Activated naive CD4-positive, alpha-beta T cell treated with anti-CD3 and anti-CD28 coated beads, Interleukin-2, amount 50 U/mL, for 24 hours (primary cell): ENCODE measurements around the gene THBS2.
"Not testable (repeated sequence)": the region's sequence is repeated elsewhere in the genome, so short reads cannot be mapped to it uniquely, and the experiment has no call there.

Source experiments
- H3K27ac Mint-ChIP-seq: one replicate; pipeline ENCODE4 v1.8.0; 2021; ENCODE audit warnings: mild to moderate bottlenecking, mixed read lengths
- H3K27me3 Mint-ChIP-seq: one replicate; pipeline ENCODE4 v1.8.0; 2021; ENCODE audit warnings: mixed read lengths
- H3K36me3 Mint-ChIP-seq: one replicate; pipeline ENCODE4 v1.8.0; 2021; ENCODE audit warnings: mixed read lengths
- H3K4me1 Mint-ChIP-seq: one replicate; pipeline ENCODE4 v1.8.0; 2021; ENCODE audit warnings: mixed read lengths
- H3K4me3 Mint-ChIP-seq: one replicate; pipeline ENCODE4 v1.8.0; 2021; ENCODE audit warnings: mild to moderate bottlenecking, mixed read lengths
- H3K9me3 Mint-ChIP-seq: one replicate; pipeline ENCODE4 v1.8.0; 2021; ENCODE audit warnings: mixed read lengths

Gene THBS2

DNA sequence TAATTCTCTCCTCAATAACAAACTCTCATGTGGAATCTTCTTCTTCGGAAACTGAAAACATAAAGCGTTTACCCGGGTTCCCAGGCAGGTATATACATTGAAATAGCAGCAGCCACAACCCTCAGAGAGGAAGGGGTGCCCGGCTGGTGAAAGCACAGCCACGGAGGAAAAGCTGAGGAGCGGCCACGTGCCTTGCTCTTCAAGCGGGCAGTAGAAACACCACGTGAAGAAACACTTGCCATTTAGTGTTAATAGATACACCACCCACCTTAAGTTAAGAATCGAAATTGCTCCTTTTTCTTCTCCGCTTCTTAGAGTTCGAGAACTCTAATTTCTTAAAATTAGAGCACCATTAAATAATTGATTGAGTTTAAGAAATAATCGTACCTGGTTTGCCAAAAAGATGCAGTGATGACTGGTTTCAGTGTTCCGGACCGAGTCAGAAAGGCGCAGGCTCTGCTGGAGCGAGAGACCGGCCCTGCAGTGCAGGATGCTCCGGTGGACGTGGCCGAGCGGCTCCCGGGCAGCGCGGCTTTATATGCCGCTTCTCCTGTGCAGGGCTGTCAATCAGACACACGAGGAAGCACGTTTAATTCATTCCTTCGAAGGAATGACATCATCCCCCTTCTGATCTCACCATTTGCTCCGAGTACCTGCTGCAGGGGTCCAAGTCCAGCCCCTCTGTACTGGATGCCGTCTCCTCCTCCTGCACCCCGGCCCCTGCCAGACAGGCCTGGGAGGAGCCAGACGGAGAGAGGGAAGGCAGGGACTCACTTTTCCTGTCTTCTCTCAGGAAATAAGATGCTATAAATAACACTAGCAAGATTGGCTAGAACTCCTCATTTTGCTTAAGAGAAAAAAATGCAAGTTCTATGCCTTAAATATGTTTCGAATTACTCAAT is at the start of gene THBS2:
THBS2 (minus strand) TSS at position 510 of the 902 bp plus-strand sequence. CDS start 3,062 bp downstream, outside the sequence.
- Mint-ChIP-seq H3K27ac (no peak within 1 kb of the TSS), H3K9me3 (no peaks in the 10 kb centered on the region), H3K4me3 (peak within 1 kb of the TSS; percentile 70), H3K4me1 (peaks cover 25% of the 10 kb centered on the region), H3K36me3 (no peaks in the 10 kb centered on the region), H3K27me3 (peaks cover 61% of the 10 kb centered on the region)

DNA sequence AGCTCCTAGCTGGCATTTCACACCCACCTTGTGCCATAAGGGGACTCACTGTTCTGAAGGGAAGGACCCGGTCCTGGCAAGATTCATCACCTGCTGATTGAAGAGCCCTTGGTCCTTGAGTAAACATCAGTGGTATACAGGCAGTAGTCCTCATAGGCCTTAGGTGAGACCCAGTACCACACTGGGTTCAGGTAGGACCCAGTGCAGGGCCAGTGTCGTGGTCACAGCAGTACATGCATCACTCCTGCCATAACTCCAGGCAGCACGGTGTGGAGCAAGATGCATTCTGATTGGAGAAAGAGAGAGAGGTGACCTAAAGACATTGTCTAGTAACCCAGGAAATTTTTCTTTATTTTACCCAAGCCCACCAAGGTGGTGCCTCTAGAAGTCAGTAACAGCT is 49.1 kb upstream of the THBS2 start:
- H3K4me1 Mint-ChIP-seq: no peaks in the 10 kb centered on the region
- peaks cover 19% of the 10 kb centered on the region for H3K9me3 Mint-ChIP-seq
- peaks cover 1% of the 10 kb centered on the region for H3K36me3 Mint-ChIP-seq
- H3K27me3 Mint-ChIP-seq: peaks cover 25% of the 10 kb centered on the region
- H3K4me3 Mint-ChIP-seq: no peak overlapping the region
- no peak overlapping the region for H3K27ac Mint-ChIP-seq

DNA sequence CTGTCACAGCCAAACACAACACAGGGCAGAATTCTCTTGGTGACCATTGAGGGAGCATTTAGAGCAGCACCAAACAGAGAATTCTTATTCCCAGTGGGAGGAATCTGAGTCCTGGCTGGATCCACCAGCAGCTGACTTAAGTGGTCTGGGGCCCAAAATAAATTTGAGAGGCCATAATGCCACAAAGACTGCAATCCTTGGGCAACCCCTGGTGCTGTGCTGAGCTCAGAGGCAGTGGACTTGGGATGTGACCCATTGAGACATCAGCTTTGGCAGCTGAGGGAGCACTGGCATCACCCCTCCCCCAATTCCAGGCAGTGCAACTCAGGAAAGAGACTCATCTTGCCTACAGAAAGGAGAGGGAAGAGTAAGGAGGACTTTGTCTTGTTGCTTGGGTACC is 48.6 kb upstream of the THBS2 start:
- H3K27me3 Mint-ChIP-seq: peaks cover 25% of the 10 kb centered on the region
- no peaks in the 10 kb centered on the region for H3K4me1 Mint-ChIP-seq
- peaks cover 19% of the 10 kb centered on the region for H3K9me3 Mint-ChIP-seq
- no peak overlapping the region for H3K4me3 Mint-ChIP-seq
- H3K36me3 Mint-ChIP-seq: peaks cover 1% of the 10 kb centered on the region
- H3K27ac Mint-ChIP-seq: no peak overlapping the region

DNA sequence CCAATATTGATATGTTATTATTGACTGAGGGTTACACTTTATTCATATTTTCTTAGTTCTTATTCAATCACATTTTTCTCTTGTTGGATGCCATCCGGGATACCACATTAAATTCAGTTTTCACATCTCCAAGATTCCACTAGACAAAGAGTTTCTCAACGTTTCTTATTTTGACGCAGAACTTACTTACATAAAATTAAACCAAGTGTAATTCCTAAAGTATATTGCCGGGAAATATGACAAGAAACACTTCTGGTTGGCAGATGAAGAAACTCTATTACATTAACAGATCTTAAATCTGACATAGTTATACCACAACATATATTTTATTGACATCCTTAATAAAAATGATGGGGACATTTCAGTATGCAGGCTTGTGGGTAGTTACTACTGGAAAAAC is 47.3 kb upstream of the THBS2 start:
- peaks cover 27% of the 10 kb centered on the region for H3K27me3 Mint-ChIP-seq
- peaks cover 1% of the 10 kb centered on the region for H3K36me3 Mint-ChIP-seq
- peaks cover 19% of the 10 kb centered on the region for H3K9me3 Mint-ChIP-seq
- no peak overlapping the region for H3K27ac Mint-ChIP-seq
- H3K4me3 Mint-ChIP-seq: no peak overlapping the region
- no peaks in the 10 kb centered on the region for H3K4me1 Mint-ChIP-seq

DNA sequence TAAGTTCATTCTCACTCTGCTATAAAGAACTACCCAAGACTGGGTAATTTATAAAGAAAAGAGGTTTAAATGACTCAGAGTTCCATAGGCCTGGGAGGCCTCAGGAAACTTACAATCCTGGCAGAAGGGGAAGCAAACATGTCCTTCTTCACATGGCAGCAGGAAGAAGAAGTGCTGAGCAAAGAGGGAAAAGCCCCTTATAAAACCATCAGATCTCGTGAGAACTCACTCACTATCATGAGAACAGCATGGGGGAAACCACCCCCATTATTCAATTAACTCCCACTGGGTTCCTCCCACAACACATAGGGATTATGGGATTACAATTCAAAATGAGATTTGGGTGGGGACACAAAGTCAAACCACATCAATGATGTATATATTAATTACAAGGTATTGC is 45.0 kb upstream of the THBS2 start:
- peaks cover 10% of the 10 kb centered on the region for H3K9me3 Mint-ChIP-seq
- not testable (repeated sequence) for H3K27ac Mint-ChIP-seq, H3K36me3 Mint-ChIP-seq, H3K4me1 Mint-ChIP-seq, H3K4me3 Mint-ChIP-seq
- peaks cover 22% of the 10 kb centered on the region for H3K27me3 Mint-ChIP-seq

DNA sequence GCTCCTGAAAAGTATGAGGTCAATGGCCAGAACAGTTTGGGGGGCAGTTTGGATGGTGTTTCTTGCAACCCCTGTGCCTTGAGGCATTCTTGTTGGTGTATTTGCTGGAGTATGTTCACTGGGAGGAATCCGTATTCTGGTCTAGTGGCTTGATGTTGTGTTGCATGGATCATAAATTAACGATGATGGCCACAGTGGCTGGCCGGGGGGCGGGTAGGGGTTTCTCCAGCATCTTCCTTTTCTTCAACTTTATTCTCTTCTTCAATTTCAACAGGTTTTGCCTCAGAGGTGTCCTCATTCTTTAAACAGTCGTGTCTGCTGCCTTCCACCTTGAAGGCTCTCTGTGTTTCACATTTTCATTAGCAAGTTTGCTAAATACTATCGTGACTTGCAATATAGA is 43.0 kb upstream of the THBS2 start:
- Mint-ChIP-seq H3K36me3 (no peaks in the 10 kb centered on the region), H3K27me3 (peaks cover 13% of the 10 kb centered on the region), H3K9me3 (no peaks in the 10 kb centered on the region), H3K27ac (no peak overlapping the region), H3K4me1 (no peaks in the 10 kb centered on the region), H3K4me3 (no peak overlapping the region)

DNA sequence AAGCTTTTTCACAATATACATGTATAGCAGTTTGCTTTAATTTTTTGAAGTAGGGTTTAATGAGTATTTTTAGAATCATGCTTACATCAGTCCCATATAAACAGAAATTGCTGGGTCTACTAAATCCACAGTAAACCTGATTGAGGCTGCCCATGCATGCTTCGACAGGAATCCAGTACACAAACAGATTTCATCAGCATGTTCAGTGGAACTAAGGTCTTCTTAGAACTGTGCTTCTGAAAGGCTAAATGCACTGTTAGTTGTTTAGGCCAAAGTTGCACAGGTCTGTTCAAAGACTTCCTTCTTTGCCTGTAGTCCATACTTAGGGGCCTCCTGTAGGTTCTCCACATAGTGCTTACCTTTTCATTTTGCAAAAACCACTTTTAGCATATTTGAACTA is 42.5 kb upstream of the THBS2 start:
- H3K4me1 Mint-ChIP-seq: no peaks in the 10 kb centered on the region
- no peak overlapping the region for H3K27ac Mint-ChIP-seq
- no peaks in the 10 kb centered on the region for H3K9me3 Mint-ChIP-seq
- no peaks in the 10 kb centered on the region for H3K36me3 Mint-ChIP-seq
- peaks cover 14% of the 10 kb centered on the region for H3K27me3 Mint-ChIP-seq
- H3K4me3 Mint-ChIP-seq: no peak overlapping the region

DNA sequence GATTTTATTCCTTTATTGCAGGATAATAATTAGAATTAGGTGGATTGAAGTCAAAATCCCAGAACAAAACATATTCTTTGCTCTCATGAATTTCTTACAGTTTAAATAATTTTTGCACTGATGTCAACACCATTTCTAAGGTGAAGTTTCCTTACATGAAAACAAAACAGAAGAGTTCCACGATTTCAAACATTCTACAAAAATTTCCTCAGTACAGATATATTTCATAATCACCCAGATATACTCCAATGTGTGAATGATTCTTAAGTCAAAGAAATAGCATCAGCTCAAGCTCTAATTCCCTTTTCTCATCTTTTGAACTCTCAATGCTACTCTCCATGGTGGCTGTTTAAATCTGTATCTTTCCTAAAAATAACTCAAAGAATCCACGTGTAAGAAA is 39.5 kb upstream of the THBS2 start:
- no peak overlapping the region for H3K27ac Mint-ChIP-seq
- H3K36me3 Mint-ChIP-seq: no peaks in the 10 kb centered on the region
- H3K4me3 Mint-ChIP-seq: no peak overlapping the region
- H3K27me3 Mint-ChIP-seq: peaks cover 6% of the 10 kb centered on the region
- H3K9me3 Mint-ChIP-seq: no peaks in the 10 kb centered on the region
- H3K4me1 Mint-ChIP-seq: no peaks in the 10 kb centered on the region

DNA sequence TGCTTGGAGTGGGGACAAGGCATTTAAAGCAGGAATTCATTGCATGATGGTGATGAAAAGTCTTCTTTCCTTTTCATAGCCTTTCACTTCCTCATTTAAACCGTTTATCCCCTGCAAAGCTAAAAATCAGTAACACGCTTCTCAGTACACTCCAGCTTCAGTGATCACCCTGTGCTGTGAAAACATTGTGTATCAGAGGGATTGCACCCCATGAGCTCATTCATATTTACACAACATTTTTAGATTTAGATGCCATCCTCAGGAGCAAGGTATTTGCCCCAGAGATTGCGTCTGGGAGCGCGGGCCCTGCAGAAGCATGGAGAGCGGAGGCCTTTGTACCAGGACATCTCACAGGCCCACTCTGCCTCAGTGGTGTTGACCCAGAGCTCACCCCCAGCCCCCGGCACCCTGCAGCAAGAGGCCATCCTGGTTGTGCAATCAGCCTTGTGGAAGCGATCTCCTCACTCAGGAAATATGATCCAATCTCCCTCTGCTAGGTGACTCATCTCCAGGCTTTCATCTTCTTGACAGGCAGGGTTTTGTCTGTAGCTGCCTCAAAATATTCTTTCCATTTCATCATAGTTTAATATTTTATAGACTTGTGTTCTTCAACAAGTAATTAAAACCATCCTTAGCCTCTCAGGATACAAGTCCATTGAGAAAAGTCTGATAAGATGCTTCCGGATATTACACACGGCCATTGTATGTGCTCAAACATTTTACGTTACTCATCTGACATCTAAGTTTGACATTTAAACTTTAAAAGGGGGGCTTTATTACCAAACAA is 38.9 kb upstream of the THBS2 start:
- H3K9me3 Mint-ChIP-seq: no peaks in the 10 kb centered on the region
- no peak overlapping the region for H3K4me3 Mint-ChIP-seq
- H3K27me3 Mint-ChIP-seq: peaks cover 6% of the 10 kb centered on the region
- H3K4me1 Mint-ChIP-seq: no peaks in the 10 kb centered on the region
- H3K36me3 Mint-ChIP-seq: no peaks in the 10 kb centered on the region
- H3K27ac Mint-ChIP-seq: no peak overlapping the region

DNA sequence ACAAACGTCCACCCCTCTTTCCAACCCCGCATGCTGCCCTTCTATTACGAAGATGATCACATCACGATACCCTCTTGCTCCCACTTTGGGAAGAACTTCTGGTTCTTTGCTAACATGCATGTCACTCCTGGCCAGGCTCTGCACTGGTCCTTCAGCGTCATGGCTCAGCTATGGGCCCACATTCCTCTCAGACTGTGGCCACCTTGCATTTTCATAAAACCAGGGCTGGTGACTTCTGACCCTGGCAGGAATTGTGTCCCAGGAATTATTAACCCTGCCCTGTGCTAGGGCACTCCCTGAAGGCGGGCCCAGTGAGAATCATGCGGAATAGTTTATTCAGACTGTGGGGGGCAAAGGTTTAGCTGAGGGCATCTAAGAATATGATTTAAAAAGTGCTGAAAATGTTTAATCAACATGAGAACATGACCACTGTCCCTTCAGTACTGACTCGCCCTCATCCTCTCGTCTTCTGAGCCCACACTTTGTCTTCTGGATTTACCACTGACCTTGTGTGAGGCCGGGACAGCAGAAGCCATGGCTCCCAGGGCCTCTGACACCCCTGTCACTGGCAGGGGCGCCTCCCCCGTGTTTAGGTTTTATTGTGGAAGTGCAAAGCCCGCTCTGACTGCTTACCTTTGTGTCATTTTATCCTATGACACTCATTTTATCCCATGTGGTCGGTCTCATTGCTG is 38.1 kb upstream of the THBS2 start:
- peaks cover 6% of the 10 kb centered on the region for H3K27me3 Mint-ChIP-seq
- H3K4me3 Mint-ChIP-seq: no peak overlapping the region

DNA sequence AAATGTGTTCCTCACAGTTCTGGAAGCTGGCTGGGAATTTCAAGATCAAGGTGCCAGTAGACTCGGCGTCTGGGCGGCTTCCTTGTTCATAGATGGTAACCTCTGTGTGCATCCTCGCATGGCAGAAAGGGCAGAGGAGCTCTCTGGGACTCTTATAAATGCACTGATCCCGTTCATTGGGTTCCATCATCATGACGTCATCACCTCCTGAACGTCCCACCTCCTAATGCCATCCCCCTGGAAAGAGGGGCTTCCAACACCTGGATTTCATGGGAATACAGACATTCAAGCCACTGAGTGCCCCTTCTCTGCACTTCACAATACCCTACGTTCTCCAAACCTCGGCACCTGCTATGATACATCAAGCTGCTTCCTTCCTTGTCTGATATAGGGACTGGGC is 37.5 kb upstream of the THBS2 start:
- Mint-ChIP-seq H3K27ac (no peak overlapping the region), H3K4me1 (no peaks in the 10 kb centered on the region), H3K36me3 (no peaks in the 10 kb centered on the region), H3K4me3 (no peak overlapping the region), H3K27me3 (peaks cover 4% of the 10 kb centered on the region), H3K9me3 (no peaks in the 10 kb centered on the region)

More for the DNA sequence above, 38.1 kb upstream of the THBS2 start:
- no peaks in the 10 kb centered on the region for H3K4me1 Mint-ChIP-seq
- no peaks in the 10 kb centered on the region for H3K36me3 Mint-ChIP-seq
- H3K27ac Mint-ChIP-seq: no peak overlapping the region
- no peaks in the 10 kb centered on the region for H3K9me3 Mint-ChIP-seq

DNA sequence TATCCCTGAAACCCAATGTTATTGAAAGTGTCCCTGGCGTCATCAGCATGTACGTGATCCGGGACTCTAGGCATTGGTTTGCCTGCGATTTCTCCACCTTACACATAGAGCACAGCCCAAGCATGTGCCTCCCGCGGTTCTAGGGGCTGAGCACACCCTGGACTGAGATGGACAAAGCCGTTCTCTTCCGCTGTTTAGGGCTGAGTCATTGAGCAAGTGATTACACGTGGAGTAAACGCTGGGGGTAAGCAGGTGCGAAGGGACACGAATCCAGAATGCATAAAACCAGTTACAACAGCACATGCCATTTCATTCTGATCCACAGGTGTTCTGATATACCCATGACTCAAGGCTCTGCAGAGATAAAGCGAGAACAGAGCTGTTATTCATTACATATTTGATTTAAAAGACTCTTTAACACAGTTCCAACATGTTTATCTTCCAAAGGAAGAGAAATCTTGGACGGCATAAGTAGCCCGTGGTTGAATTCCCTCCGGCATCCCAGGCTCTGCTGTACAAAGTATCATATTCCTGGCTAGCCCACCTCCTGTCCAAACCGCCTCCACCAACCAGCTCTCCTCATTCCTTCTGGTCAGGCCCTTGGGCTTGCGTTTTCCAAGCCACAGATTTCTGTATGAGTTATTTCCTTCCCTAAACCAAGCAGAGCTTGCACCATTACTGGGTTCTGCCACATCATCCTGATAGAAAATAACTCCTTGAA is 36.1 kb upstream of the THBS2 start:
- H3K9me3 Mint-ChIP-seq: no peaks in the 10 kb centered on the region
- H3K4me1 Mint-ChIP-seq: no peaks in the 10 kb centered on the region
- no peak overlapping the region for H3K4me3 Mint-ChIP-seq
- peaks cover 3% of the 10 kb centered on the region for H3K27me3 Mint-ChIP-seq
- no peak overlapping the region for H3K27ac Mint-ChIP-seq
- H3K36me3 Mint-ChIP-seq: no peaks in the 10 kb centered on the region

DNA sequence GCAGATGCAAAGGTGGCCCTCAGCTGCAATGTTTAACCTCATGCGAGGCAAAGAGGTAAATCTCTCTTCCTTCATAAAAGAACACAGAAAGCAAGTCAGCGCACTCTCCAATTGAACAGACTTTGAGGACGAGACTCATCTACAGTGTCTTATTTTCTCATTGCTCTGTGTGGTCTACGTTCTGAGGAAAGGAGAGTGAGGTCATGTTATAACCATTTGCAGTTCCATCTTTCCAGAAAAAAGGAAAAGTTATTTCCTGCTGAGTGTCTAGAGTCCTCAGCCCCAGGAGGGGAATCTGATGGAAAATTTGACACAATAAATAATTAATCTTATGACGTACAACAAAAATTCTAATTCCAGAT is 35.6 kb upstream of the THBS2 start:
- no peaks in the 10 kb centered on the region for H3K9me3 Mint-ChIP-seq
- peaks cover 3% of the 10 kb centered on the region for H3K27me3 Mint-ChIP-seq
- H3K27ac Mint-ChIP-seq: no peak overlapping the region
- H3K4me3 Mint-ChIP-seq: no peak overlapping the region
- no peaks in the 10 kb centered on the region for H3K36me3 Mint-ChIP-seq
- no peaks in the 10 kb centered on the region for H3K4me1 Mint-ChIP-seq

DNA sequence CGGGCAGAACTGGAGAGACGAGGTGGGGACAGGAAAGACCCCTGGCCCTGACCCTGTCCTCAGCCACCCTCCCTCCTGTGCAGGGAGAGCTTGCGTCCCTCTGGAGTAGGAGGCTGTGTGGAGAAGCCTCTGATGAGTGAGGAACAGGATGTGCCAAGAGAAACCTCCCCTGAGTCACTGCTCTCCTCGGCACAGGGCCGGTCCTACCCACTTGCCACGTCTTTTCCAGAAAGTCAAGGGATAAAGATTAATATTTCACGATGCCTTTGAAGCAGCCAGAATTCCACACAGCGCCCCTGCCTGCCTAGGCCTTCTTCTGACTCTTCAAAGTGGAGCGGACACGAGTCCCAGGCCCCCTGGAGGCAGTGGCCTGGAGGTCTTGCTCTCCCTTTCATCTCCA is 34.9 kb upstream of the THBS2 start:
- Mint-ChIP-seq H3K36me3 (no peaks in the 10 kb centered on the region), H3K27me3 (peaks cover 3% of the 10 kb centered on the region), H3K4me1 (no peaks in the 10 kb centered on the region), H3K4me3 (no peak overlapping the region), H3K9me3 (no peaks in the 10 kb centered on the region), H3K27ac (no peak overlapping the region)

DNA sequence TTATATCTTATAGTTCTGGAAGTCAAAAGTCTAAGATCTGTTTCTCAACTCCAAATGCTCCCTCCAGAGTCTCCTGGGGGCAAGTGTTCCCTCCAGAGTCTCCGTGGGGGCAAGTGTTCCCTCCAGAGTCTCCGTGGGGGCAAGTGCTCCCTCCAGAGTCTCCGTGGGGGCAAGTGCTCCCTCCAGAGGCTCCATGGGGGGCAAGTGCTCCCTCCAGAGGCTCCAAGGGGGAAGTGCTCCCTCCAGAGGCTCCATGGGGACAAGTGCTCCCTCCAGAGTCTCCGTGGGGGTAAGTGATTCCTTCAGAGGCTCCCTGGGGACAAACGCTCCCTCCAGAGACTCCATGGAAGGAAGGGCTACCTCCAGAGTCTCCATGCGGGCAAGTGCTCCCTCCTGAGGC is 34.0 kb upstream of the THBS2 start:
- H3K36me3 Mint-ChIP-seq: no peaks in the 10 kb centered on the region
- H3K27me3 Mint-ChIP-seq: peaks cover 2% of the 10 kb centered on the region
- H3K4me1 Mint-ChIP-seq: no peaks in the 10 kb centered on the region
- no peak overlapping the region for H3K27ac Mint-ChIP-seq
- no peak overlapping the region for H3K4me3 Mint-ChIP-seq
- no peaks in the 10 kb centered on the region for H3K9me3 Mint-ChIP-seq
